ENCODE data around the gene FGD6. TPM values are rescaled to one million over a fixed set of nuclear protein-coding genes. Genes with fewer than 3 reads are reported as not detected.
"Not testable (repeated sequence)": the region's sequence is repeated elsewhere in the genome, so short reads cannot be mapped to it uniquely, and the experiment has no call there.

FGD6 gene
- total RNA-seq, 2 experiments from 2014 or later: 0.78 to 1.1 TPM

DNA sequence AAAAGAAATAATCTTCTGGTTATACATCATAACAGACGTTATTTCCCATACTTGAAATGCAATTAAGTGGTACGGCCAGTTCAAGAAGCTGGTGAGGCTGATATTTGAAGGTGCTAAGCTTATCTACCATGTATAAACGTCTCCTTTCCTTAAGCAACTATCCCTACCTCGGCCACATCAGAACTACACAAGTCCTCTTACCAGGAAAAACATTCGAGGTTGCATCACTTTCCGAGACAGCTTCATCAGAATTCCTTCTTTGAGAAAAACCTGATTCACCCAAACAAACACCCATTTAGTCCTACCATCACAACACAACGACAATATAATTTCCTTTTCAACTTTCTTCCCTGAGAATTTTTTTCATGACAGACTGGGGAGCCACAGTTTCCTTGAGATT is 109.9 kb downstream of the FGD6 start:
- DNase-seq: no peak
- H3K4me3 Mint-ChIP-seq: no peak overlapping the region
- no peak overlapping the region for H3K27ac Mint-ChIP-seq
- peaks cover 17% of the 10 kb centered on the region for H3K4me1 Mint-ChIP-seq (ENCODE audit: low read depth)
- H3K27me3 Mint-ChIP-seq: no peaks in the 10 kb centered on the region
- intact Hi-C loops (cut with micrococcal nuclease): no loop called here
- no peaks in the 10 kb centered on the region for H3K36me3 Mint-ChIP-seq
- H3K9me3 Mint-ChIP-seq: no peaks in the 10 kb centered on the region
- POLR2A ChIA-PET: interaction anchor here (0.6 kb wide), 1 partner anchor 369 kb away, joined by 5 read pairs; no protein-coding TSS in a partner anchor
- CTCF ChIA-PET: no interaction called here

- DNase-seq: peak; percentile 22
- no peaks in the 10 kb centered on the region for H3K27me3 Mint-ChIP-seq
- ChIA-PET CTCF (interaction anchor here (1.3 kb wide), 1 partner anchor 12 kb away, joined by 3 read pairs; no protein-coding TSS in a partner anchor), POLR2A (interaction anchor here (1.0 kb wide), 1 partner anchor 33 kb away, joined by 3 read pairs; no protein-coding TSS in a partner anchor)
- no peaks in the 10 kb centered on the region for H3K36me3 Mint-ChIP-seq
- peaks cover 19% of the 10 kb centered on the region for H3K4me1 Mint-ChIP-seq (ENCODE audit: low read depth)
- H3K9me3 Mint-ChIP-seq: no peaks in the 10 kb centered on the region
- H3K4me3 Mint-ChIP-seq: no peak overlapping the region
- intact Hi-C loops (cut with micrococcal nuclease): no loop called here
- H3K27ac Mint-ChIP-seq: no peak overlapping the region
Measured at GRCh38 chr12:95105540-95105939, 111.7 kb downstream of the FGD6 start.

DNA sequence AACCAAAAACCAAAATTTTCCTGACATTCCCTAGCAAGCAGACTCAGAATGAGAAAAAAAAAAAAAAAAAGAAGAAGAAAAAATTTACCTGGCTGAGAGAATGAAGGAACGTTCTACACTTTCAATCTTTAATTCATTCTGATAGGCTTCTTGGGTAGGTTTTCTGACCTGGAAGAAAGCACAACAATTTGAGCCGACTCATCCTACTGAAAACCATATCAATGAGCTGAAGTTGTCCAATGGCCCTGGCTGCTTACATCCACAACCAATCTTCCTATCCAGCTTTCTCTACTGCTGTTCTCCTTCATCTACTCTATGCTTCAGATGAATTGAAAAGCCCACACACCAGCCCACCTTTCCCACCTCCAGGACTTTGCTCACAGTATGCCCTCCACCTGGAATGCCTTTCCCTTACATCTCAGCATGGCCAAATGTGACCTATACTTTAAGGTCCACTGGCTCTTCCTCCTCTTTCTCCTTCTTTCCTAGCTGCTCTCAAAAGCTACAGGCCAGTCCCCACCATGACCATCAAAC is 112.3 kb downstream of the FGD6 start:
- H3K9me3 Mint-ChIP-seq: no peaks in the 10 kb centered on the region
- H3K4me1 Mint-ChIP-seq (ENCODE audit: low read depth): peaks cover 19% of the 10 kb centered on the region
- POLR2A ChIA-PET: interaction anchor here (1.0 kb wide), 1 partner anchor 32 kb away, joined by 3 read pairs; no protein-coding TSS in a partner anchor
- no peak overlapping the region for H3K27ac Mint-ChIP-seq
- H3K36me3 Mint-ChIP-seq: no peaks in the 10 kb centered on the region
- H3K27me3 Mint-ChIP-seq: no peaks in the 10 kb centered on the region
- DNase-seq: no peak
- CTCF ChIA-PET: interaction anchor here (1.0 to 1.3 kb wide), 2 partner anchors 11 to 12 kb away, joined by 3 read pairs; no protein-coding TSS in a partner anchor
- no peak overlapping the region for H3K4me3 Mint-ChIP-seq
- intact Hi-C loops (cut with micrococcal nuclease): loop anchor here (5.0 kb wide), 1 partner anchor 483 kb away; no protein-coding TSS in a partner anchor

DNA sequence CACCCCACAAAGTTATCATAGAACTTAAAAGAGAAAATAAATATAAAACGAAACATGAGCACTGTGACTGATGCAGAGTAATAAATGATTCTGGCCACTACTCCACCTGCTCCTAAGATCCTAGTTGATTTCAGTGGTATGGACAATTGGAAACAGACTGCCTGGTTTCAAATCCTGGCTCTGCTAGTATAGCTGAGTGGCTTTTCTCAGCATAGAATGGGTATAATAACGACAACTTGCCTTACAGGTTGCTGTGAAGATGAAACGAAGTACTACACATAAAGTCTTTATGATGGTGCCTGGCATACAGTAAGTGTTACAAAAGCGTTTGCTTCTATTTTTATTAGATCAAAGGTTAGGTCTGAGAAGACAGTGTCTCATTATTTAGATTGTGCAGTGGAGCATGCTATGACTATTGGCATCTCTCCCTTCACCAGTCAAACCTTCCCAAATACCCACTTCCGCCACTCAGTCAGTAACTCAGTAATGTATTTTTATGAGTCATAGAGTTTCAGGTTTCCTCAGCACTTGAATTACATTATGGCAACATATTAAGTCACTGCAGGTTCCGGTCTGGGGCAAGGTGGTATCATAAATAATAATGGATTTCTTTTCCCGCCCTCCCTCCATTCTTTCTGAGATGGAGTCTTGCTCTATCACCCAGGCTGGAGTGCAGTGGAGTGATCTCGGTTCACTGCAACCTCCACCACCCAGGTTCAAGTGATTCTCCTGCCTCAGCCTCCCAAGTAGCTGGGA is 114.2 kb downstream of the FGD6 start:
- DNase-seq: peak; percentile 68
- Mint-ChIP-seq H3K36me3 (no peaks in the 10 kb centered on the region), H3K9me3 (no peaks in the 10 kb centered on the region), H3K4me1 (ENCODE audit: low read depth) (peaks cover 19% of the 10 kb centered on the region), H3K4me3 (no peak overlapping the region), H3K27me3 (no peaks in the 10 kb centered on the region), H3K27ac (peak overlapping the region; percentile 63)
- intact Hi-C loops (cut with micrococcal nuclease): loop anchor here (1.0 to 5.0 kb wide), 10 partner anchors 12 to 944 kb away; partner anchors contain the start of genes FGD6, NDUFA12, NR2C1 and VEZT
- ChIA-PET CTCF (interaction anchor here (1.0 to 4.1 kb wide), 3 partner anchors 30 to 432 kb away, joined by 3 to 16 read pairs (median 3); partner anchors contain the start of gene NR2C1), POLR2A (interaction anchor here (0.9 to 1.3 kb wide), 2 partner anchors 30 to 115 kb away, joined by 3 to 4 read pairs; partner anchors contain the start of genes NR2C1 and VEZT)

DNA sequence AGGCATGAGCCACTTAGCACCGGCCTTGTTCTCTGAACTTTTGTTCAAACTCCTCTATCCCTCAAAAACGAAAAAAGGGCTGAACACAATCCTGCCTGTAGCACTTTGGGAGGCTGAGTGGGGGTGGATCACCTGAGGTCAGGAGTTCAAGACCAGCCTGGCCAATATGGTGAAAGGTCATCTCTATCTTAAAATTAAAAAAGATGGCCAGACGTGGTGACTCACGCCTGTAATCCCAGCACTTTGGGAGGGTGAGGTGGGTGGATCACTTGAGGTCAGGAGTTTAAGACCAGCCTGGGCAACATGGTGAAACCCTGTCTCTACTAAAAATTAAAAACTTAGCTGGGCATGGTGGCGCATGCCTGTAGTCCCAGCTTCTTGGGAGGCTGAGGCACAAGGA is 115.3 kb downstream of the FGD6 start:
- H3K9me3 Mint-ChIP-seq, DNase-seq, H3K4me3 Mint-ChIP-seq, H3K27ac Mint-ChIP-seq, H3K36me3 Mint-ChIP-seq, H3K27me3 Mint-ChIP-seq: not testable (repeated sequence)
- CTCF ChIA-PET: interaction anchor here (1.0 to 4.1 kb wide), 2 partner anchors 29 to 433 kb away, joined by 3 to 16 read pairs; partner anchors contain the start of gene NR2C1
- POLR2A ChIA-PET: interaction anchor here (0.5 kb wide), 1 partner anchor 53 kb away, joined by 5 read pairs; no protein-coding TSS in a partner anchor
- intact Hi-C loops (cut with micrococcal nuclease): loop anchor here (5.0 kb wide), 1 partner anchor 480 kb away; no protein-coding TSS in a partner anchor
- peaks cover 19% of the 10 kb centered on the region for H3K4me1 Mint-ChIP-seq (ENCODE audit: low read depth)

- Mint-ChIP-seq H3K9me3 (no peaks in the 10 kb centered on the region), H3K4me3 (no peak overlapping the region)
Measured at GRCh38 chr12:95100264-95101190, 116.7 kb downstream of the FGD6 start.

DNA sequence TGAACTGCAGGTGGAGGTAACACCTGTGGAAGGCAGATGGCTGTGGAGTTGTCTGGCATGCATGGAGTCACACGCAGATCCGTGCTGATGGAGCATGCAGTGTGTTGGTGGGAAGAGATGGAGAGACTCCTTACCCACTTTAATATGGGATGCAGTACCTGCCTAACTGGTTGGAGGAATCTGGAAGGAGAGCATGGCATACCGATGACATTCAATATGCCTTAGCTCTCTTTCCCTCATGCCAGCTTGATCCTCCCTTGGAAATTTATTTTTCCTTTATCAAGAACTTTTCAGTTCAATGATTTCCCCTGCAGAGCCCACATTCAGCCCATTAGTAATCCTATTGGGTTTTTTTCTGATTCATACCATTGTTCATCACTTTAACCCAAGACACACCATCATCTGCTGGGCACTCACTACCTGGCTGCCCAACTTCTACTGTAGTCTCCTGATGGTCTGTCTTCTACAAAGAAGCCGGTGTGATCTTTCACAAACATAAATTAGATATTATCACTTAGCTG is 117.9 kb downstream of the FGD6 start:
- intact Hi-C loops (cut with micrococcal nuclease): no loop called here

More at GRCh38 chr12:95100264-95101190, 116.7 kb downstream of the FGD6 start:
- H3K27ac Mint-ChIP-seq: no peak overlapping the region
- H3K36me3 Mint-ChIP-seq: no peaks in the 10 kb centered on the region
- ChIA-PET POLR2A (no interaction called here), CTCF (interaction anchor here (0.7 to 4.1 kb wide), 2 partner anchors 16 to 28 kb away, joined by 4 to 16 read pairs; partner anchors contain the start of gene NR2C1)
- H3K4me1 Mint-ChIP-seq (ENCODE audit: low read depth): peaks cover 19% of the 10 kb centered on the region
- intact Hi-C loops (cut with micrococcal nuclease): loop anchor here (5.0 kb wide), 1 partner anchor 478 kb away; no protein-coding TSS in a partner anchor
- no peaks in the 10 kb centered on the region for H3K27me3 Mint-ChIP-seq
- DNase-seq: no peak

DNA sequence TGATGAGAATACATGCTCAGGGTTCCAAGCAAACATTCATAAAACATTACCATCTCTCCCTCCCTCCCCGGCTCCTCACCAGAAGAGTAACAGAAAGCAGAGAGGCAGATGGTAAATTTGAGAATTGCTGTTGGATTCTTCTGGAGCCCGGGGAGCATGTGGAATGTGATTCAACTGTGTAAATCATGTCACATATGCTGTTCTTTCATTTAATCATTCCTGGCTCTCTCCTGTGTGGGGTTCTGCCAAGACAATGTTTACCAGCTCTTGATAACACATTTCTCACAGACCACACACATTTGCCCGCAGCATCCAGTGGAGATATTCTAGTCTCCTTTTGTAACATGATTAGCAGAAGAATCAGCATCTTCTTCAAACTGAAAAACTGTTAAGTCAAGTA is 120.4 kb downstream of the FGD6 start:
- Mint-ChIP-seq H3K27ac (no peak overlapping the region), H3K4me3 (no peak overlapping the region), H3K36me3 (no peaks in the 10 kb centered on the region), H3K27me3 (no peaks in the 10 kb centered on the region), H3K9me3 (no peaks in the 10 kb centered on the region), H3K4me1 (ENCODE audit: low read depth) (no peaks in the 10 kb centered on the region)
- intact Hi-C loops (cut with micrococcal nuclease): no loop called here
- POLR2A ChIA-PET: no interaction called here
- no peak for DNase-seq
- CTCF ChIA-PET: no interaction called here

More for the DNA sequence above, 117.9 kb downstream of the FGD6 start:
- no peaks in the 10 kb centered on the region for H3K36me3 Mint-ChIP-seq
- no peak overlapping the region for H3K27ac Mint-ChIP-seq
- ChIA-PET CTCF (interaction anchor here (0.5 kb wide), 1 partner anchor 336 kb away, joined by 4 read pairs; no protein-coding TSS in a partner anchor), POLR2A (no interaction called here)
- no peak overlapping the region for H3K4me3 Mint-ChIP-seq
- DNase-seq: no peak
- H3K4me1 Mint-ChIP-seq (ENCODE audit: low read depth): peaks cover 19% of the 10 kb centered on the region
- H3K27me3 Mint-ChIP-seq: no peaks in the 10 kb centered on the region
- H3K9me3 Mint-ChIP-seq: no peaks in the 10 kb centered on the region

DNA sequence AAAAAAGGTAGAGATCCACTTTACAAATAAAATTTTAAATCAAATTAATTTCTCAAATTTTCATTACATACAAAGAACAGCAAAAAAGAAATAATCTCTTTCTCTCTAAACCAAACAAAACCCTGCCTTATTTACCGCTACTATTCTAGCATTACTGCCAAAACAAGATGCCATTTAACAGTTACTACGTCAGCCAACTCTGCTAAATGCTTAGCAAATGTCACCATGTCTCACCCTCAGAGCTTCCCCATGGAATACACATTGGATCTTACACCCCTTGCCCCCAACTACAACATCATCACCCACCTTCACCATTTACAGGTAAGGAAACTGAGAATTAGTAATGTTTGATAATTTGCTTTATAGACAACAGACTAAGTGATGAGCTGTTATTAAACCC is 120.9 kb downstream of the FGD6 start:
- Mint-ChIP-seq H3K9me3 (no peaks in the 10 kb centered on the region), H3K27ac (no peak overlapping the region), H3K4me3 (no peak overlapping the region), H3K27me3 (no peaks in the 10 kb centered on the region), H3K4me1 (ENCODE audit: low read depth) (no peaks in the 10 kb centered on the region), H3K36me3 (no peaks in the 10 kb centered on the region)
- intact Hi-C loops (cut with micrococcal nuclease): no loop called here
- ChIA-PET CTCF (no interaction called here), POLR2A (no interaction called here)
- no peak for DNase-seq

GRCh38 chr12:95095866-95096265 is 121.4 kb downstream of the FGD6 start:
- H3K27ac Mint-ChIP-seq; H3K27me3 Mint-ChIP-seq; intact Hi-C loops (cut with micrococcal nuclease); POLR2A ChIA-PET; CTCF ChIA-PET; DNase-seq; H3K4me1 Mint-ChIP-seq (ENCODE audit: low read depth); H3K9me3 Mint-ChIP-seq; H3K36me3 Mint-ChIP-seq; H3K4me3 Mint-ChIP-seq: not testable (repeated sequence)

- CTCF ChIA-PET: no interaction called here
- Mint-ChIP-seq H3K27me3 (no peaks in the 10 kb centered on the region), H3K4me1 (ENCODE audit: low read depth) (peaks cover 8% of the 10 kb centered on the region), H3K27ac (no peak overlapping the region), H3K4me3 (no peak overlapping the region), H3K9me3 (no peaks in the 10 kb centered on the region), H3K36me3 (no peaks in the 10 kb centered on the region)
- no peak for DNase-seq
- intact Hi-C loops (cut with micrococcal nuclease): no loop called here
- POLR2A ChIA-PET: no interaction called here
Measured at GRCh38 chr12:95089462-95089861, 127.8 kb downstream of the FGD6 start.

Data from activated CD4-positive, alpha-beta memory T cell treated with anti-CD3 and anti-CD28 coated beads for 36 hours (primary cell).